HEK293 (cell line): Measurements from ENCODE around the gene SULF2.

Experiments
- CTCF ChIP-seq: fragments of 450-650 bp; formaldehyde crosslinking; IDR thresholded peaks from 2 replicates; pipeline ENCODE4 v1.5.1; 2016; ENCODE audit warnings: missing biosample characterization, missing genetic modification characterization
- PATZ1 ChIP-seq: fragments of 450-650 bp; formaldehyde crosslinking; IDR thresholded peaks from 2 replicates; pipeline ENCODE4 v1.5.1; 2016; ENCODE audit warnings: missing biosample characterization, missing genetic modification characterization
- PRDM1 ChIP-seq: fragments of 450-650 bp; formaldehyde crosslinking; IDR thresholded peaks from 2 replicates; pipeline ENCODE4; 2016; ENCODE audit warnings: missing biosample characterization, missing genetic modification characterization
- PRDM2 ChIP-seq: fragments of 450-650 bp; formaldehyde crosslinking; IDR thresholded peaks from 2 replicates; pipeline ENCODE4 v1.5.1; 2016; ENCODE audit warnings: missing biosample characterization, missing genetic modification characterization, borderline replicate concordance
- TRIM28 ChIP-seq: IDR thresholded peaks from 2 replicates; pipeline ENCODE4 v1.6.1; 2011; ENCODE audit warnings: low read length, control low read depth, borderline replicate concordance
- ZBTB17 ChIP-seq: fragments of 450-650 bp; formaldehyde crosslinking; IDR thresholded peaks from 2 replicates; pipeline ENCODE4 v1.5.1; 2016; ENCODE audit warnings: missing biosample characterization, missing genetic modification characterization
- ZNF140 ChIP-seq: fragments of 450-650 bp; formaldehyde crosslinking; IDR thresholded peaks from 2 replicates; pipeline ENCODE4 v1.5.1; 2016; ENCODE audit warnings: missing biosample characterization, missing genetic modification characterization
- ZNF530 ChIP-seq: fragments of 450-650 bp; formaldehyde crosslinking; IDR thresholded peaks from 2 replicates; pipeline ENCODE4 v1.5.1; 2016; ENCODE audit warnings: low read depth, missing biosample characterization, missing genetic modification characterization

GRCh38 chr20:47727170-47727880, 58.0 kb downstream of the SULF2 start:
- TF ChIP-seq PRDM2 (tag by site-specific recombination) (no peak), ZNF140 (tag by site-specific recombination) (no peak), CTCF (tag by site-specific recombination) (no peak), TRIM28 (no peak), PRDM1 (tag by site-specific recombination) (no peak), ZBTB17 (tag by site-specific recombination) (no peak), ZNF530 (tag by site-specific recombination) (no peak), PATZ1 (tag by site-specific recombination) (no peak)
